ENCODE measurements around the gene DLG2. TPM values are rescaled to one million over a fixed set of nuclear protein-coding genes. Genes with fewer than 3 reads are reported as not detected.

DLG2 gene
- total RNA-seq, 2 experiments from 2014 or later, result 1.7 to 2.1 TPM

DNA sequence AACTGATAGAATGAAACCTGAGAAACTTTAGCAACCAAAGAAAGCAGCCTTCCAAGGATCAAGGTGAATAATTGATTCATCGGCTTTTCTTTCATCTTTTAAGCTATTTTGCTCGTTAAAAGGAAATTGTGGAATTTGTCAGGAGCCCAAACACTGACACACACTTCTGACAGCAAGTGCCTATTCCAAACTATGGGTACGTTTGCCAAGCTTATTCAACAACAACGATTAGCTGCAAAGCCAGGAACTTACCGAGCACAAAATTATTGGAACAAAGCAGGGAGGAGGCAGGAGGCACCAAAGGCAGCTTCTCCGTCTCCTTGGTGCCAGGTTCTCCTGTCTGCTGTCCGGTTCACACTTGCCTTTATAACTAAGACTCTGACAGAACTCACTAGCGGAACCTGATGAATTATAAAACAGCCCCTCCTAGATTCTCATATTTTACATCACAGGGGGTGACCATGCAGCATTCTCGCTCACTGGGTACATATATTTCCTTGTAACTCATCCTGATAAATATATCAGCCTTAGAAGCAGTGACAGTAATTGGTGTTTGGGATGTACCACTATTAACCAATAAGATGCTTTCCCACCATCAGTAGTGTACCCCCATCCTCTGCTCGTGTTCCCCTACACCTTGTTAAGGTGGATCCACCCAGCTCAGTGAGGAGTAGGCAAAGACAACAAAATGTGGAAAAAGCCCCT is 1945.1 kb downstream of the DLG2 start:
- ATAC-seq (no peak), DNase-seq (no peak)
- Mint-ChIP-seq H3K27ac (no peak overlapping the region), H3K27me3 (peaks cover 5% of the 10 kb centered on the region), H3K4me1 (no peaks in the 10 kb centered on the region), H3K4me3 (no peak overlapping the region), H3K36me3 (ENCODE audit: low read depth) (no peaks in the 10 kb centered on the region), H3K9me3 (ENCODE audit: low read depth) (no peaks in the 10 kb centered on the region)
- intact Hi-C loops (cut with DNase I, micrococcal nuclease), result no loop called here
- ChIA-PET POLR2A (no interaction called here), CTCF (interaction anchor here (0.6 kb wide), 1 partner anchor 24 kb away, joined by 3 read pairs; no protein-coding TSS in a partner anchor)

DNA sequence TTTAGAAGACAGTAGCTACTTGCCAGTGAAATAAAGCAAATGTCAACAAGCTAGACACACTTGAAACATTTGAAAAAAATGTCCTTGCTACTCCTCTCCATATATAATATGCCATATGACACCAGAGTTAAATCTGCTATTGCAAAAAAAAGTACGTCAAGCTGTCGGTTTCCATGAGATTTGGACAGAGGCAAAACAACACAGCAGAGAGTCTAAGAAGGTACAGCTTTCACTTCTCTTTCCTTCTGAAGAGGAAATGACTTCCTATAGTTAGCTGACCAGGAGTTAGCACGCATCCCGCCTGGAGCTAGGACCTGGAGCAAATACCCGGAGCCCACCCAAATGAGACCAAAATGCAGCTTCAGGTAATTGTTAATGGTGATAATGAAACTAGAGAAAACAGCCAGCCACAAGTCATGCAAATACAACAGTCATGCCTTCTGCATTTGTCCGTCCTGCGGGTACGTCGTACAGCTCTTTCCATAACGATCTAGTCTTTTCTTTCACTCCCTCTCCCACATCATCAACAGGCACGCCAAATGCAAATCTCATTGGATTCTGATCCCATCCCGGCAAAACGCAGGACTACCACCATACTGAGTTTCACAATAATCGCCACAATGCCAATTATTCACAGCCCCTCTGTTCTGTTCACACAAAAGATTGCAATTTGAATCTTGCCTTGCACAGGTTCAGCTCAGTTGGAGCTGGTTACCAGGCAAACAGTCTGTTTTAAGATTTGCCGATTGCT is 1945.9 kb downstream of the DLG2 start:
- Mint-ChIP-seq H3K36me3 (ENCODE audit: low read depth) (no peaks in the 10 kb centered on the region), H3K4me1 (no peaks in the 10 kb centered on the region), H3K4me3 (no peak overlapping the region), H3K9me3 (ENCODE audit: low read depth) (no peaks in the 10 kb centered on the region), H3K27ac (no peak overlapping the region), H3K27me3 (peaks cover 5% of the 10 kb centered on the region)
- POLR2A ChIA-PET, result no interaction called here
- intact Hi-C loops (cut with DNase I, micrococcal nuclease), result no loop called here
- DNase-seq, result no peak
- CTCF ChIA-PET, result interaction anchor here (0.6 to 1.0 kb wide), 2 partner anchors 12 to 24 kb away, joined by 3 to 4 read pairs; no protein-coding TSS in a partner anchor
- no peak for ATAC-seq

GRCh38 chr11:83680321-83680720 is 1946.8 kb downstream of the DLG2 start:
- intact Hi-C loops (cut with DNase I, micrococcal nuclease), result no loop called here
- H3K36me3 Mint-ChIP-seq (ENCODE audit: low read depth), result no peaks in the 10 kb centered on the region

DNA sequence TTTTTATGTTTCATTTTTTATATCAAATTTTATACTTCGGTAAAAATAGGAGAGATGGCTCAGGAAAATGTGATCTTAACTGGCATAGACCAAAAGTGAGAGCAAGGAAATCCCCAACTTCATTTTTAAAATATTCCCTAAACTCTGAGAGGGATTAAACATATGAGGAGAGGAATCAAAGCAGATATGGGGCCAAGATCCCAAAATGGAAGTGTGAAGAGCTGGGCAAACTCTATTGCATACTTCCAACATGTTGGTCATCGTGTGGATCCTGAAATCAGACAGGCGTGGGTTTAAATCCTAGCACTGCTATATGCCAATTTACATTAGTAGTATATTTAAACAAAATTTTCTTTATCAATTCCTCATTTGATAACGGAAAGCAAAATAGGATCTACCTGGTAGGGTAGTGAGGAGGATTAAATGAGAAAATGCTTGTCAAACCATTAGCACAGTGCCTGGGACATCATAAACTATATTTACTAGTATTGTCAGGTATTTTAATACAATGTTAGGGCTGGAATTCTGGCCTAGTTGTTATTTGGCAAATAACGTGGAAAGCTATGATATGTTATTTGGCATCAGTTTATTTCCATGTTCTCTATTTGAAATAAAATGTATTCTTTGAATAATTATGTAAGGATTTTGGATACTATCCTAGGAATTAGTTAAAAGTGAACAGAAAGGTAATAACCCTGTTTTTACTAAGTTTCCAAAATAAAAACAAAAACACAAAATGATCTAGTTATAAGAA is 1948.1 kb downstream of the DLG2 start:
- Mint-ChIP-seq H3K4me1 (no peaks in the 10 kb centered on the region), H3K4me3 (no peak overlapping the region), H3K36me3 (ENCODE audit: low read depth) (no peaks in the 10 kb centered on the region), H3K9me3 (ENCODE audit: low read depth) (no peaks in the 10 kb centered on the region), H3K27me3 (peaks cover 5% of the 10 kb centered on the region), H3K27ac (no peak overlapping the region)
- CTCF ChIA-PET, result interaction anchor here (1.7 kb wide), 1 partner anchor 20 kb away, joined by 4 read pairs; no protein-coding TSS in a partner anchor
- ATAC-seq, result no peak
- POLR2A ChIA-PET, result no interaction called here
- intact Hi-C loops (cut with DNase I, micrococcal nuclease), result no loop called here
- no peak for DNase-seq

More at GRCh38 chr11:83680321-83680720, 1946.8 kb downstream of the DLG2 start:
- peaks cover 5% of the 10 kb centered on the region for H3K27me3 Mint-ChIP-seq
- H3K9me3 Mint-ChIP-seq (ENCODE audit: low read depth), result no peaks in the 10 kb centered on the region
- no peak overlapping the region for H3K4me3 Mint-ChIP-seq
- no peak overlapping the region for H3K27ac Mint-ChIP-seq
- ChIA-PET POLR2A (no interaction called here), CTCF (interaction anchor here (1.0 kb wide), 1 partner anchor 13 kb away, joined by 4 read pairs; no protein-coding TSS in a partner anchor)
- ATAC-seq, result no peak
- no peaks in the 10 kb centered on the region for H3K4me1 Mint-ChIP-seq
- no peak for DNase-seq

DNA sequence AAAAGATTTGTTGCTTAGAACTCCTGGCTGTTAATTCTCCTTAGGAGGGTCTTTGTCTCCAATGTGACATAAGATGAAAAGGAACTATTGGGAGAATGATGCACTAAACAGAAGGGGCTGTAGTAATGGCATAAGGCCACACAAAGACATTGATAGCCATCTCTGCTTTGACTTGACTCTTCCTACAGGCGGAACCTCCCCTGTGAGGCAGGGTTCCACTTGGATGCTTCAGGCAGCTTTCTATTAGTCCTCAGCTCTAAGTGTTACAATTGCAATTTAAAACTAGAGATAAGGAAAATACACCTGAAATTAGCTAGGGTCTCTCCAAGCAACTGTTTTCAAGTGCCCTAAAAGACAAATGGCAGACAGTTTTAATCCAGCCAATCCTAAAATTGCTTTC is 1949.4 kb downstream of the DLG2 start:
- no peak for DNase-seq
- ChIA-PET CTCF (interaction anchor here (1.7 kb wide), 1 partner anchor 21 kb away, joined by 4 read pairs; no protein-coding TSS in a partner anchor), POLR2A (no interaction called here)
- H3K27me3 Mint-ChIP-seq, result peaks cover 5% of the 10 kb centered on the region
- no peaks in the 10 kb centered on the region for H3K36me3 Mint-ChIP-seq (ENCODE audit: low read depth)
- ATAC-seq, result no peak
- H3K4me3 Mint-ChIP-seq, result no peak overlapping the region
- no peaks in the 10 kb centered on the region for H3K4me1 Mint-ChIP-seq
- intact Hi-C loops (cut with DNase I, micrococcal nuclease), result no loop called here
- no peak overlapping the region for H3K27ac Mint-ChIP-seq
- H3K9me3 Mint-ChIP-seq (ENCODE audit: low read depth), result no peaks in the 10 kb centered on the region

DNA sequence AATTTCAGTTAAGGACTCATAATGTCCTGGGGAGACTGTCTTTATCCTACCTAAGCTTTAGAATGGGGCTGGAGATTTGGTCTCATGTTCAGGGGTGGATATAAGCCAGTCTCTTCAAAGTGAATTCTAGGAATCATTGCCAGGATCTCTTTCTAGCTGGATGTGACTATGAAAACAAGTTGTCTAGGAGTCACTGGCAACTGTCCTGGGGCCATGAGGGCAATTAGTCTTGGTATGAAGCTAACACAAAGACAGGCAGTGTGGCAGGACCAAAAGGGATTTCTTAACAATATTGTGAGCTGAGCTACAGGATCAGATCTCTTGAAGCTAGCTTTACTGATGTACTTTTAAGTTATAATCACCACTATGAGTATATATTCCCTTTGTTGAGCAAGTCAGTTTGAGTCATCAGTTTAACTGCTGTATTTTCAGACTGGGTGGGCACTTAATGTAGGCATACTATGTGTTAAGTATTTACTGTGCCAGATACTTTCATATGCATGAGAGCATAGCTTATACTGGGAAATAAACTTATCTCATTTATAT is 1951.0 kb downstream of the DLG2 start:
- DNase-seq, result no peak
- intact Hi-C loops (cut with DNase I, micrococcal nuclease), result no loop called here
- POLR2A ChIA-PET, result no interaction called here

DNA sequence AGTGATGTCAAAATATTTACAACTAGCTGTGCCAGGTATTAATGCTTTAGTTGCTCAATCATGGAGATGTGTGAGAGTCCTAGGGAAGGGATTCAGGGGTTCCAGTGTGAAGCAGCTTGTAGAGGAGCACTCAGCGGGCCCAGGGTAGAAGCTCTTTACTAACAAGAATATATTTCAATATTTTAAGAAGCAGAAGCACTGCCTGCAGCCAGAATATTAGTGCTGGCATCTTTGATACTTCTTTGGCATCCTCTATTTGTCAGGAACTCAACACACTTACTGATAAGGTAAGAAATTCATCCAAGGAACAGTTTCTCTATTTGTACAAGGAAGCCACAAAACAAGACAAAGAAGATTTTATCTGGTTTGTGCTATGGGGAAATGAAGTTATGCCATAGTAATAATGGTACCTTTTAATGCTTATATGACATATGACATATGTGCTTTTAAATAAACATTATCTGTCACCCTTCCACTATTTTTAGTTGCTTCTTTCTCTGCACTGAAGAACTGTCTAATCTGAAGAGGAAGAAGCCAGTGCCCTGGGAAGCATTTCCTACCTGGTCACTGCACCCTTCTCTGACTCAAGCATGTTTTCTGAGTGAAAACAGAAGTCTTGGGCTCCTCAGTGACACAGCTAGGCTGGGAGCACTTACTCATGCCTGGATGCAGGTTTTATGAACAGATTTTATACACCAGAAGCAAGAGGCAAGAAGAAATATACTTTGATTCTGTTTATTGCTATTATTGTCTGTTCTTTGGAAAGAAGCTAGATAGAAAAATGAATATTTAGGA is 1952.8 kb downstream of the DLG2 start:
- ChIA-PET CTCF (no interaction called here), POLR2A (no interaction called here)
- Mint-ChIP-seq H3K36me3 (ENCODE audit: low read depth) (no peaks in the 10 kb centered on the region), H3K4me1 (no peaks in the 10 kb centered on the region), H3K27ac (no peak overlapping the region), H3K27me3 (no peaks in the 10 kb centered on the region), H3K4me3 (no peak overlapping the region), H3K9me3 (ENCODE audit: low read depth) (no peaks in the 10 kb centered on the region)
- ATAC-seq (no peak), DNase-seq (no peak)
- intact Hi-C loops (cut with DNase I, micrococcal nuclease), result no loop called here

More for the DNA sequence above, 1951.0 kb downstream of the DLG2 start:
- Mint-ChIP-seq H3K4me1 (no peaks in the 10 kb centered on the region), H3K27ac (no peak overlapping the region), H3K27me3 (peaks cover 2% of the 10 kb centered on the region), H3K4me3 (no peak overlapping the region), H3K9me3 (ENCODE audit: low read depth) (no peaks in the 10 kb centered on the region), H3K36me3 (ENCODE audit: low read depth) (no peaks in the 10 kb centered on the region)
- CTCF ChIA-PET, result interaction anchor here (1.2 kb wide), 1 partner anchor 22 kb away, joined by 3 read pairs; no protein-coding TSS in a partner anchor
- ATAC-seq, result no peak

GRCh38 chr11:83671289-83671688 is 1955.9 kb downstream of the DLG2 start:
- Mint-ChIP-seq H3K27me3 (no peaks in the 10 kb centered on the region), H3K4me3 (no peak overlapping the region), H3K9me3 (ENCODE audit: low read depth) (no peaks in the 10 kb centered on the region), H3K36me3 (ENCODE audit: low read depth) (no peaks in the 10 kb centered on the region), H3K27ac (no peak overlapping the region), H3K4me1 (no peaks in the 10 kb centered on the region)
- intact Hi-C loops (cut with DNase I, micrococcal nuclease), result no loop called here
- no peak for ATAC-seq
- ChIA-PET POLR2A (no interaction called here), CTCF (interaction anchor here (0.9 kb wide), 1 partner anchor 379 kb away, joined by 3 read pairs; no protein-coding TSS in a partner anchor)
- DNase-seq, result no peak

- Mint-ChIP-seq H3K36me3 (ENCODE audit: low read depth) (no peaks in the 10 kb centered on the region), H3K9me3 (ENCODE audit: low read depth) (no peaks in the 10 kb centered on the region), H3K27me3 (peaks cover 4% of the 10 kb centered on the region), H3K27ac (no peak overlapping the region), H3K4me1 (no peaks in the 10 kb centered on the region), H3K4me3 (no peak overlapping the region)
- POLR2A ChIA-PET, result no interaction called here
- intact Hi-C loops (cut with DNase I, micrococcal nuclease), result no loop called here
- ATAC-seq, result no peak
- no peak for DNase-seq
- CTCF ChIA-PET, result no interaction called here
Observed at GRCh38 chr11:83666149-83666548, 1961.0 kb downstream of the DLG2 start.

DNA sequence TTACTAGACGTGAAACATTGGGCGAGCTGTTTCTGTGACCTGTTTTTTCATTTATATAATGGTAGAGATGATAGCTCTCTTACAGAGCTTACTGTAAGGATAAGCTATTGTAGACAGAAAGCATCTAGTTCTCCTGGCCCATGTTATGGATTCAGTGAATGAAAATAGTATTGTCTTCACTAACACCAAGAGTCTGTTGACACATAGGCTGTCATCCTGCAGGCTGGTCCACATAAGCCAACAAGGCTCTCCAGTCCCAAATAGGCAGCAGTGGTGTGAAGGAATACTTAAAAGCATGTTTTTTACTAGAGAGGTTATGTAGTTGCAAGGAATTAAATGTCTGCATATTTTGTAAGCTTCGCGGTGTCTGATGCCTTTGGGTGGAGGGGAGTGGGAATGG is 1963.2 kb downstream of the DLG2 start:
- intact Hi-C loops (cut with DNase I, micrococcal nuclease), result no loop called here
- ChIA-PET CTCF (no interaction called here), POLR2A (no interaction called here)
- Mint-ChIP-seq H3K27me3 (peaks cover 4% of the 10 kb centered on the region), H3K9me3 (ENCODE audit: low read depth) (no peaks in the 10 kb centered on the region), H3K36me3 (ENCODE audit: low read depth) (no peaks in the 10 kb centered on the region), H3K4me1 (no peaks in the 10 kb centered on the region), H3K27ac (no peak overlapping the region), H3K4me3 (no peak overlapping the region)
- DNase-seq, result no peak
- ATAC-seq, result no peak

GRCh38 chr11:83663446-83663845 is 1963.7 kb downstream of the DLG2 start:
- DNase-seq (no peak), ATAC-seq (no peak)
- intact Hi-C loops (cut with DNase I, micrococcal nuclease), result no loop called here
- H3K36me3 Mint-ChIP-seq (ENCODE audit: low read depth), result no peaks in the 10 kb centered on the region
- CTCF ChIA-PET, result no interaction called here
- peaks cover 4% of the 10 kb centered on the region for H3K27me3 Mint-ChIP-seq
- H3K9me3 Mint-ChIP-seq (ENCODE audit: low read depth), result no peaks in the 10 kb centered on the region
- no peaks in the 10 kb centered on the region for H3K4me1 Mint-ChIP-seq
- POLR2A ChIA-PET, result no interaction called here
- no peak overlapping the region for H3K27ac Mint-ChIP-seq
- no peak overlapping the region for H3K4me3 Mint-ChIP-seq
